ENCODE data around the gene ZFP36L1.

DNA sequence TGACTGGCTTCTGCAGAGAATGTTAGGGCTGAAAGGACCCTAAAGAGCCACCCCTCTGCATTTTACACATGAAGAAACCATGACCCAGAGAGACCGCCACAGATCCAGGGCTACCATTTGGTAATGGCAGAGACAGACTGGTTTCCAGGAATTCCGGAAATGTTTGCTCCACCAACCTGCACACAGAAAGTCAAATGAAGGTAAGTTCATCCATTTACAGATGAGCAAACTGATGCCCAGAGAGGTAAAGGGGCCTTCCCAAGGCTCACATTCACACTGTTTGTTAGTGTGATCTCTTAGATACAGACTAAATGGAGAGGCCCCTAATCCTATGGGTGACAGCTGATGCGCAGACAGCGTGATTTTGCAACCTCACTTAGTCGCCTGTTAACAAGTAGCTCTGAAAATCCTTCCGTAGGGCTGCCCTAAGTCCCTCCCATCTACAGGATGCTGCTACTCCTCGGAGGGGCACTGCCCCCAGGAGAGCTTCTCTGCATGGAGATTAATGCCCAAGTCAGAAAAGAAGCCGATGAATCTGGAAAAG, 33.8 kb downstream of the ZFP36L1 start:
- TF ChIP-seq ELF1 (CRISPR knock-in tag; IDR thresholded peaks at IDR 0.05) (no peak), RFX5 (IDR thresholded peaks at IDR 0.05; ENCODE audit: low read depth, low read length) (no peak), ASH2L (IDR thresholded peaks at IDR 0.05; ENCODE audit: insufficient read length, low read depth, low read length) (no peak), EP300 (IDR thresholded peaks at IDR 0.05; ENCODE audit: low read depth in 2 of 2, low read length in 2 of 2) (no peak), EP300 (CRISPR knock-in tag; IDR thresholded peaks at IDR 0.05; ENCODE audit: borderline replicate concordance) (no peak), ZBTB38 (CRISPR knock-in tag; IDR thresholded peaks at IDR 0.05) (no peak), ZNF274 (CRISPR knock-in tag; IDR thresholded peaks at IDR 0.05) (no peak), HNF4G (IDR thresholded peaks at IDR 0.05; ENCODE audit: borderline replicate concordance, low read depth, low read length) (no peak), HNF4G (CRISPR knock-in tag; IDR thresholded peaks at IDR 0.05; ENCODE audit: borderline replicate concordance, low read depth) (no peak), ZNF570 (CRISPR knock-in tag; IDR thresholded peaks at IDR 0.05; ENCODE audit: borderline replicate concordance) (no peak), TCF7L2 (IDR thresholded peaks at IDR 0.05; ENCODE audit: low read depth, low read length) (no peak), PLRG1 (conservative IDR thresholded peaks at IDR 0.05) (no peak)
- TF ChIP-seq, protein P1, sequence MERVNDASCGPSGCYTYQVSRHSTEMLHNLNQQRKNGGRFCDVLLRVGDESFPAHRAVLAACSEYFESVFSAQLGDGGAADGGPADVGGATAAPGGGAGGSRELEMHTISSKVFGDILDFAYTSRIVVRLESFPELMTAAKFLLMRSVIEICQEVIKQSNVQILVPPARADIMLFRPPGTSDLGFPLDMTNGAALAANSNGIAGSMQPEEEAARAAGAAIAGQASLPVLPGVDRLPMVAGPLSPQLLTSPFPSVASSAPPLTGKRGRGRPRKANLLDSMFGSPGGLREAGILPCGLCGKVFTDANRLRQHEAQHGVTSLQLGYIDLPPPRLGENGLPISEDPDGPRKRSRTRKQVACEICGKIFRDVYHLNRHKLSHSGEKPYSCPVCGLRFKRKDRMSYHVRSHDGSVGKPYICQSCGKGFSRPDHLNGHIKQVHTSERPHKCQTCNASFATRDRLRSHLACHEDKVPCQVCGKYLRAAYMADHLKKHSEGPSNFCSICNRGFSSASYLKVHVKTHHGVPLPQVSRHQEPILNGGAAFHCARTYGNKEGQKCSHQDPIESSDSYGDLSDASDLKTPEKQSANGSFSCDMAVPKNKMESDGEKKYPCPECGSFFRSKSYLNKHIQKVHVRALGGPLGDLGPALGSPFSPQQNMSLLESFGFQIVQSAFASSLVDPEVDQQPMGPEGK (CRISPR knock-in tag; IDR thresholded peaks at IDR 0.05): no peak
- TF ChIP-seq, protein P2, sequence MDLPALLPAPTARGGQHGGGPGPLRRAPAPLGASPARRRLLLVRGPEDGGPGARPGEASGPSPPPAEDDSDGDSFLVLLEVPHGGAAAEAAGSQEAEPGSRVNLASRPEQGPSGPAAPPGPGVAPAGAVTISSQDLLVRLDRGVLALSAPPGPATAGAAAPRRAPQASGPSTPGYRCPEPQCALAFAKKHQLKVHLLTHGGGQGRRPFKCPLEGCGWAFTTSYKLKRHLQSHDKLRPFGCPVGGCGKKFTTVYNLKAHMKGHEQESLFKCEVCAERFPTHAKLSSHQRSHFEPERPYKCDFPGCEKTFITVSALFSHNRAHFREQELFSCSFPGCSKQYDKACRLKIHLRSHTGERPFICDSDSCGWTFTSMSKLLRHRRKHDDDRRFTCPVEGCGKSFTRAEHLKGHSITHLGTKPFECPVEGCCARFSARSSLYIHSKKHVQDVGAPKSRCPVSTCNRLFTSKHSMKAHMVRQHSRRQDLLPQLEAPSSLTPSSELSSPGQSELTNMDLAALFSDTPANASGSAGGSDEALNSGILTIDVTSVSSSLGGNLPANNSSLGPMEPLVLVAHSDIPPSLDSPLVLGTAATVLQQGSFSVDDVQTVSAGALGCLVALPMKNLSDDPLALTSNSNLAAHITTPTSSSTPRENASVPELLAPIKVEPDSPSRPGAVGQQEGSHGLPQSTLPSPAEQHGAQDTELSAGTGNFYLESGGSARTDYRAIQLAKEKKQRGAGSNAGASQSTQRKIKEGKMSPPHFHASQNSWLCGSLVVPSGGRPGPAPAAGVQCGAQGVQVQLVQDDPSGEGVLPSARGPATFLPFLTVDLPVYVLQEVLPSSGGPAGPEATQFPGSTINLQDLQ (CRISPR knock-in tag; IDR thresholded peaks at IDR 0.05): no peak
- TF ChIP-seq, protein P3, sequence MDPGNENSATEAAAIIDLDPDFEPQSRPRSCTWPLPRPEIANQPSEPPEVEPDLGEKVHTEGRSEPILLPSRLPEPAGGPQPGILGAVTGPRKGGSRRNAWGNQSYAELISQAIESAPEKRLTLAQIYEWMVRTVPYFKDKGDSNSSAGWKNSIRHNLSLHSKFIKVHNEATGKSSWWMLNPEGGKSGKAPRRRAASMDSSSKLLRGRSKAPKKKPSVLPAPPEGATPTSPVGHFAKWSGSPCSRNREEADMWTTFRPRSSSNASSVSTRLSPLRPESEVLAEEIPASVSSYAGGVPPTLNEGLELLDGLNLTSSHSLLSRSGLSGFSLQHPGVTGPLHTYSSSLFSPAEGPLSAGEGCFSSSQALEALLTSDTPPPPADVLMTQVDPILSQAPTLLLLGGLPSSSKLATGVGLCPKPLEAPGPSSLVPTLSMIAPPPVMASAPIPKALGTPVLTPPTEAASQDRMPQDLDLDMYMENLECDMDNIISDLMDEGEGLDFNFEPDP (CRISPR knock-in tag; conservative IDR thresholded peaks at IDR 0.05): no peak
- TF ChIP-seq, protein P4, sequence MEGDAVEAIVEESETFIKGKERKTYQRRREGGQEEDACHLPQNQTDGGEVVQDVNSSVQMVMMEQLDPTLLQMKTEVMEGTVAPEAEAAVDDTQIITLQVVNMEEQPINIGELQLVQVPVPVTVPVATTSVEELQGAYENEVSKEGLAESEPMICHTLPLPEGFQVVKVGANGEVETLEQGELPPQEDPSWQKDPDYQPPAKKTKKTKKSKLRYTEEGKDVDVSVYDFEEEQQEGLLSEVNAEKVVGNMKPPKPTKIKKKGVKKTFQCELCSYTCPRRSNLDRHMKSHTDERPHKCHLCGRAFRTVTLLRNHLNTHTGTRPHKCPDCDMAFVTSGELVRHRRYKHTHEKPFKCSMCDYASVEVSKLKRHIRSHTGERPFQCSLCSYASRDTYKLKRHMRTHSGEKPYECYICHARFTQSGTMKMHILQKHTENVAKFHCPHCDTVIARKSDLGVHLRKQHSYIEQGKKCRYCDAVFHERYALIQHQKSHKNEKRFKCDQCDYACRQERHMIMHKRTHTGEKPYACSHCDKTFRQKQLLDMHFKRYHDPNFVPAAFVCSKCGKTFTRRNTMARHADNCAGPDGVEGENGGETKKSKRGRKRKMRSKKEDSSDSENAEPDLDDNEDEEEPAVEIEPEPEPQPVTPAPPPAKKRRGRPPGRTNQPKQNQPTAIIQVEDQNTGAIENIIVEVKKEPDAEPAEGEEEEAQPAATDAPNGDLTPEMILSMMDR (CRISPR knock-in tag; IDR thresholded peaks at IDR 0.05): no peak

Measured in HepG2 (cell line).